NCI-H510A (cell line): ENCODE measurements around the gene GRIPAP1.
"Not testable (repeated sequence)": the region's sequence is repeated elsewhere in the genome, so short reads cannot be mapped to it uniquely, and the experiment has no call there.

Experiments used
- DNase-seq: peaks from one replicate; lab custom pipeline; 2025; lab: John Stamatoyannopoulos, UW

GRIPAP1 gene

DNA sequence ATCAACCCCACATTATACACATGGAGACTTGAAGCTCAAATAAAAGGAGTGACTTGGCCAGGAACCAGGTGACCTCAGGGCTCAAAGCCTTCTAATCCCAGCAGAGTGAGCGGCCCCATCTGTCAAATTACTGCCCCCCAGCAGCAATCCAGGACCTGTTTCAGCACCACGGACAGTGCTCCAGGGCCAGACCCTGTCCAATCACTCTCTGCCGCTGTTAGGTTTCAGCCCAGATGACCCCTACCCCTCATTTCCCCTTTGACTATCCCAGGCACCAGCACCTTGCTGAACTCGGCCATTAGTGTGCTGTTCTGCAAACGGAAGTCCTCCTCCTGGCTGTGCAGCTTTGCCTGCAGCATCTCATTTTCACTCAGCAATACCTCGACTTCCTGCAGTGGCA is 5.1 kb downstream of the GRIPAP1 start:
- DNase-seq: no peak

DNA sequence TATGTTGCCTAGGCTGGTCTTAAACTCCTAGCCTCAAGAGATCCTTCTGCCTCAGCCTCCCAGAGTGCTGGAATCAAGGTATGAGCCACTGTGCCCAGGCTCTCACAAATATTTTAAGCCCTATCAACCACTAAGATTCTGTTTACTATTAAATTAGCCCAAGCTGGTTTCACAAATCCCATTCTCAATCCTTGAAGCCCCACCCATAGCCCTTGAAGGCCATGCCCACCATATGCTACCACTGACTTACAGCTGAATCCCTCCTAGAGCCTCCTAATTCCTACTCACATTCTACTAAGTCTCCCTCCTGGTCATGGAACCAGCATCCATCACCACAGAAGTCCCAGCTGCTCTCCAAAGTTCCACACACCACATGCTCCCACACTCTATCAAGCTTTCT is 9.7 kb downstream of the GRIPAP1 start:
- no peak for DNase-seq

DNA sequence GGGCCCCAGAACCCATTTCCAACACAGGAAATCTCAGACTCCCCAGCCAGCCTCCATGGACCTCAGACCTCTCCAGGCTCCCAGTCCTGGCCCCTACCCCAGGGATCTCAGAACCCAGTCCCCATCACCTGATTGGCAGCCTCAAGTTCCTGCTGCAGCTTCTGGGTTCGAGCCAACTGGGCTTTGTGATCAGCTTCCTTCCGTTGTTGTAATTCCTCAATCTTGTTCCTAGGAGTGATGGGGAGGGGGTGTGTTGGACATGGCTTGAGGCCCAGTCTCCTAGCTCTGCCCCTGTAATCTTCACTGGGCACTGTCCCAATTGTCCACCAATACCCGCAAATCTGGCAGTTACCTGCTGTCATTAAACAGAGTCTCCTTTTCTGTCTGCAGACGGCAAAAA is 12.6 kb downstream of the GRIPAP1 start:
- DNase-seq: no peak

DNA sequence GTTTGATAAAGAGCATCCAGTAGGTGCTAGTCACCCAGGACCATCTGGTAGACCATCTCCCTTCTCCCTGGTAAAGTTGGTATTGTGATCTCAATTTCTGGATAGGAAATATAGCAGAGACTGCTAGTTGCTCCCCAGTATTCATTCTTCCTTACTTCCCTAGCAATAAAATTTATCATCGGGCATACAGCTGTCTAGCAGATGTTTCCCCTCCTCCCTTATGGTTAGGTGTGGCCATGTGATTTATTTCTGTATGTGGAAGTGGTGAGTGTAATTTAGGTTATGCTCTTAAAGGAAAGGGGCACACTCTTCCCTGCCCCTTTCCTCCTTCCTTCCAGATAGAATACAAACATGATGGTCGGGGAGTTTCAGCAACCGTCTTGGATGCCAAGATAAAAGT is 18.2 kb downstream of the GRIPAP1 start:
- DNase-seq: no peak

DNA sequence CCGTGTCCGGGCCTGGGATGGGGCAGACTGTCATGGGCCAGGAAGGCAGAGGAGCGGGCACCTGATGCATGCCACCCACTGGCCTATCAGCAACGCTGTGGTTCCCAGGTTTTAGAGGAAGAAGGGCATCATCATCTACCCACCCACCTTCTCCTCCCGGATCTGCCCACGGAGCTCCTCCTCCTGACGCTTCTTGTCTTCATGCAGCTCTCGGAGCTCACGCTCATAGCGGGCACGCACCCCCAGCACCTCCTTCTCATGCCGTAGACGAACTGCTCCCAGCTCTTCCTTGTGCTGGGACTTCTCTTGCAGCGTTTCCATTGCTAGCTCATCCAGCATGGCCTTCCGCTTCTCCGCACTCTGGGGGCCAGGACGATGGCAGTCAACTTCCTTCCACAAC is 19.0 kb downstream of the GRIPAP1 start:
- no peak for DNase-seq

DNA sequence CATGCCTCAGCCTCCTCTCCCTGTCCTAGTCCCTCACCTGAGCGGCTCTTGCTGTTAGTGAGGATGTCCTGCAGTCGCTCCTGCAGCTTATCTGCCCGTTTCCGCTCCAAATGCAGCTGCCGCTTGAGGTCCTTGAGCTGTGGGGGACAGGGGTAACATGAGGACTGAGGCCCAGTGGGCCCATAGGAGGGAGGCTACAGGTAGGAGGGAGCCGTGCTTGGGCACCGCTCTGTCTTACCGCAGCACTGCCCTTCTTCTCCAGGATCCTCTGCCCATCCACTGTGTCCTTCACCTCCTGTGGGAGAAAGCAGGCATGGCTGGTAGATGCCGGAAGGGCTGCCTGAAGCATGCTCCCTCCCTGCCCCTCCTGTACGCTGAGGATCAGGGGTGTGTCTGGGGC is 20.9 kb downstream of the GRIPAP1 start:
- no peak for DNase-seq

DNA sequence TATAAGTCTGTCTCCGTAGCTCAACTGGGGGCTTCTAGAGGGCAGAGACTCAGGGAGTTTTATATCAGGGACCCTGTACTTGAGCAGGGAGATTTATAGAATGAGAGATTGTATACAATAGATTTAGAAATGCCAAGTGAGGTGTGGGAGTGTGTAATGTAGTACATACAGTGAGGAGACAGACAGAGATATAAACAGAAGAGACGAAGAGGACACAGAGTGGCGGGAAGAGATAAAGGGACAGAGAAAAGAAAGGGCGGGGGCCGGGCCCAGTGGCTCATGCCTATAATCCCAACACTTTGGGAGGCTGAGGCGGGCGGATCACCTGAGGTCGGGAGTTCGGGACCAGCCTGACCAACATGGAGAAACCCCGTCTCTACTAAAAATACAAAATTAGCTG is 21.7 kb downstream of the GRIPAP1 start:
- not testable (repeated sequence) for DNase-seq

DNA sequence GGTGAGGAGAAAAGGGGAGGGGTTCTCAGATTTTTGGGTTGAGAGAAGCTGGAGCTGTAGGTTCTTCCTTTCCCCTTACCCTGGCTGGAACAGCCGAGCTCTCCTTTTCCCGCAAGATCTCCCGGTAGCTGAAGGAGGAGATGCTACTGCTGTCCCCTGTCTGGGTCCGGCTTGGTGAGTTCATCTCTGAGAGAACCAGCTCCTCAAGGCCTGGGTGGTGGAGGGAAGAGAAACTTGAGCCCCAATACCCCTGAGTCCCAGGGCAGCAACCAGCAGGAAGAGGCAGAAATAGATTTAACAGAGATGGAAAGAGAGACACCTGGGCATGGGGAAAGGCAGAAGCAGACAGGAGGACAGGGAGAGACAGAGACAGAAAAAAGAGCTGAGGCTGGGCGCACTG is 23.8 kb downstream of the GRIPAP1 start:
- no peak for DNase-seq

DNA sequence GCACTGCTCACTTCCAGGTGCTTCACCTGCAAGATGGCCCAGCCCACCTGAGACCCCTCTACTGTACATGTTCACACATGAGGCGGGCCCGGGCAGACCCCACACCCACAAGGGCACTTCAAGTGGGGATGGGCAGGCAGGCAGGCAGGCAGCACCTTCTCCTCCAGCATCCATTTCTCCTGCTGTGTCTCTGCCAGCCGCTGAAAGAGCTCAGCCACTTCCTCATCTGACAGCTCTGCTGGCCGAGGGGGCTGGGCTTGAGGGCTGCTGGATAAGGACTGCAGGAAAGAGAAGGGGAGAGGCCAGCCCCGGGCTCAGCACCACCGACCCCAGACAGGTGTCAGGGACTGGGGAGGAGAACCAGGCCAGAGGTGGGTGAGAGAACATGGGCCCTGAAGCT is 26.0 kb downstream of the GRIPAP1 start:
- no peak for DNase-seq

DNA sequence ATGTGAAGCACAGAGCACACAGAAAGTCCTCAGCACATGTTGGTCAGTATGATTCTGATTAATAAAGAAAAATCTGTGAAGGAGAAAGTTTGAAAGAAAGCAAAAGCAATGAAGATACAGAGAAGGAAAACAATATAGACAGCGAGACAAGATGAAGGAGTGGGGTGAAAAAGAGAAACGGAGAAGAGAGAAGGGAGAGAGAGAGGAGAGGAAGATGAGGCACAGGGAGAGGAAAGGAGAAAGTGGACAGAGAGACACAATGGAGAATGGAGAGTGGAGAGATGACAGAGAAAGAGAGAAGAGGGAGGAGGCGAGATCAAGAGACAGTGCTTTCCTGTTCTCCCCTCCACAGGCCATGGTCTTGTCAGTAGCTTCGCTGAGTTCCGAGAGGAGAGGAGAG is 26.5 kb downstream of the GRIPAP1 start:
- DNase-seq: no peak

DNA sequence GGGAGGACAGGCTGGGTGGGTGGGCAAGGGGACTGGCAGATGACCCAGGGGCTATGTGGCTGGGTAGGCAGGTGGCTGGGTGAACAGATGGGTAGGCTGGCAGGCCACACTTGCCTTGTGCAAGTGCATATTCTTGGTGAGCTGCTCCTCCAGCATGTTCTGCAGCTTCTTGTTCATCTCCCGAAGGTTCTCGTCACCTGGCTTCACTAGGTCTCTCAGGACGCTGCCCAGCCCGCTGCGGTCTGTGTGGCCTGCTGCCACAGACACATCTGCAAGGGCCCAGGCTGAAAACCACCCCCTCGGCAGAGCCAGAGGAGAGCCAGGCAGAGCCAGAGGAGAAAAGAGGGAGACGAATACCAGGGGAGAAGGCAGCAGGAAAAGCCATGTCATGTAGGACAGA is 27.0 kb downstream of the GRIPAP1 start:
- no peak for DNase-seq

DNA sequence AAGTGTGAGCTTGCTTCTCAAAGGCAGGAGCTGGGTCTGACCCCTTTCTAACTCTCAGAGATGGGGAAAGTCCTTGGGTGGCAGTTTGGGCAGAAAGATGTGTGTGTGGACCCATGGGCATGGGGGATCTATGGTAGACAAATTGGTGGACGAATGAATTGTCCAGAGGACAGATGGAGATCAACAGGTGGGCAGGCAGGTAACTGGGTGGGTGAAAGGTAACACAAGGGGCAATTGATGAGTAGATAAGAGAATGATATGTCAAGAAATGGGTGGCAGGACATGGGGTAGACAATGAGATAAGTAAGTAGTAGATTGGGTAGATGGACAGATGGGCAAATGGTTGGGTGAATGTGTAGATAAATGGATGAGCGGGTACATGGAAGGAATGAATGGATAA is 27.5 kb downstream of the GRIPAP1 start:
- no peak for DNase-seq

DNA sequence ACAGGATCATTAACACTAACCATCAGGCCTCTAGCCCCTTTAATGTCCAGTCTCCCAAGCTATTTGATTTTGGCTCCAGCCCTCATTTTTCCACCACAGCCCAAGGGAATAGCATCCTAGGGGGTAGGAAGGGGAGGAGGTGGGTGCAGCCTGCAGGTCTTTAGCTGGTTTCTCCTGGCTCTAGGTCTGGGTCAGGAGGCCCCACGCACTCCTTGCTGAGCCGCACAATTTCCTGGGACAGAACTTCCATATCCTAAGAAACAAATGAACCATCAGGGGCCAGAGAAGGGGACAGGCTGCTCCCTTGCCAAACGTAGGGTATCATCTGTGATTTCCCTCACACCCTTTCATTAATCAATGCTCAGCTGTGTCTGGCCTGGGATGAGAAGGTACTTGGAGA is 28.0 kb downstream of the GRIPAP1 start:
- DNase-seq: no peak

DNA sequence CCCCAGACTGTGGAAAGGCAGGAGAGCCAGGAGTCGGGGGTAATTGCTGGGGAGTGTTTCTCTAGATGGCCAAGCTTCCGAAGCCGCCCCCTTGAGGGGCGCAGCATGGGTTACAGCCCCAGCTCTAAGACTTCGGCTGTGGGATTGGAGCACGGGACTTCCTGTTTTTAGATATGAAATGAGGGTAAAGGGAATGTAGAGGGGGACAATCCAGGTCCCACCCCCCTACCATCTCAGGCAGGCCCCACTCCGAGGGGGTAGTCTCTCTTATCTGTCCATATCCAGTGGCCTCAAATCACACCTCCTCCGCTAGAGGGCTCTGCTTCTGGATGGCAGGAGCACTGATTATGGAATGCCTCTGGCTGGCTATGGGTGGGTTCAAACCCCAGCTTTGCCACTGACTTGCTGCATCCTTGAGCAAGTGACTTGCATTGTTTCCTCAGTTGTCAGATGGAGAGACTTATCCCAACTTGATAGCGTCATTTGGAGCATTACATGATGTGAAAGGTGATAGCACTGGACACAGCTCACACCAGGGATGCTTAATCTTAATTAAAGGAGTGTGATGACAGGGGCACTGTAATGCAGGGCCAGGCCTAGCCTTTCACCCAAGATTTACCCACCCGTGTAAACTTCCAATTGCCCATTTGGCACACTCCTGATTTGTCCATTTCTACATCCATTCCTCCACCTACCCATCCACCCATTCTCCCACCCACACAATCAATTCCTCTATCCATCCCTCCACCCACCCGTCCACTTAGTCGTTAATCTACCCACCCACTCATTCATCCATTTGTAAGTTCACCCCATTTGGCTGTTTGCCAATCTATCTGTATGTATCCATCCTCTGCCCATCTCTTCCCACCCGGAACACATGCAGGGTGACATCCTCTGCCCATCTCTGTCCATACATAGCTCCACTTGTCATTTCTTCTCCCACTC is 29.6 kb downstream of the GRIPAP1 start:
- no peak for DNase-seq

DNA sequence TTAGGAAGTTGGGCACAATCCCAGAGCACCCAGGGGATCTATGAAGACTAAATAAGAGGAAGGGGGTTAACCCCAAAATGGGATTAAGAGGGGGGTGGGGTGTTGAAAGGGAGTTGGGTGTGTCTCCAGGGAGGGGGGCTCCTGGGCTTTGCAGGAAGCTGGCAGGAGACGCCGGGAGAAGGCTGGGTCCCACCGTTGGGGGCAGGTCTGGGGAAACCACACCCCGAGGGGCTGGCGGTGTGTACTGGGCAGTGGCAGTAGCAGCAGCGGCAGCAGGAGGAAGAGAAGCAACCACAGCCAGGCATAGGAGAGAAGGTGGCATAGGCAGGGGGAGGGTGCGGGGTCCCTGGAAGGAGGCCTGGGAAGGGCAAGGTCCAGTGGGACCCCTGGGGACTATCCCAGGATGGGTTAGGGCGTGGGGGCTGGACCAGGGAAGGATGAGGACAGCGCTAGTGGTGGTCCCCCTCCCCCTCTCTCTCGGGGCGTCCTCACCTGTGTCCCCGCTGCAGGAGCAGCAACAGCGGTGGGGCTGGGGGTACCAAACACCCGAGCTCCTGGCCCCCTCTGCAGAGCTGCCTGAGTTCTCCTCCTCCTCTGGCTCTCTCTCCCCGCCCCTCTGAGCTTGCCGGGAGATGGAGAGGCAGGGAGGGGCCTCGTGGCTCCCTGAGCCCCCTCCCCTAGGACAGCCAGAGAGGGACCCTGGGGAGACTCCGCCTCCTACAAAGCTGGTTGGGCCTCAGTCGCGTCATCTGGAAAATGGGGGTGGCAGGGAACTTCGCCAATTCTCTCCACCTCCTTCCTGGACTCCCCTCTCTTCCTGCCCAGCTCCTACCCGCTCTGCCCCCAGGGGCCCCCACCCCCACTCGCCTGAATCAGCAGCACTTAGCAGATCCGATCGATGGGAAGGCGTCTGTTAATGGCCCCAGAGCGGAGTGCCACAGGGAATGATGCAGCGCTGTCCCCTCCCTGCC is 30.5 kb downstream of the GRIPAP1 start, which contains the start of gene KCND1:
TSS of gene KCND1 (minus strand) at position 596 of the 971 bp plus-strand sequence. CDS start 1,573 bp downstream, outside the sequence.
- DNase-seq: no peak

DNA sequence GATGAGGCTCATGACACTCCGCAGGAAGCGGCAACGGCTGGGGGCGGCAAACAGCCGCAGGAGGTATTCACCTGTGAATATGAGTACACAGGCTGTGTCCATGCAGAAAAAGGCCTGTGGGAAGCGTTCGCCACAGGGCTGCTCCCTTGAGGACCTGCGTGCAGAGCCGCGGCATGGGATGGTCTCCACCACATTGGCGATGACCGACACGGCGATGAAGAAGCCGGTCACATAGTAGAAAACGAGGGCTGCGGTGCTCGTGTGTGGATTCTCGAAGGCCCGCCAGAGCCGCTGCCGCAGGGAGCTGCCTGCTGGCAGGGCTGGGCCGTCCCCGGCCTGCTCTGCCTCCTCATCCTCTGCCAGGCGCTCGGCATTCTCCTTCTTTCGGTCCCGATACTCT is 32.6 kb downstream of the GRIPAP1 start:
- DNase-seq: no peak

DNA sequence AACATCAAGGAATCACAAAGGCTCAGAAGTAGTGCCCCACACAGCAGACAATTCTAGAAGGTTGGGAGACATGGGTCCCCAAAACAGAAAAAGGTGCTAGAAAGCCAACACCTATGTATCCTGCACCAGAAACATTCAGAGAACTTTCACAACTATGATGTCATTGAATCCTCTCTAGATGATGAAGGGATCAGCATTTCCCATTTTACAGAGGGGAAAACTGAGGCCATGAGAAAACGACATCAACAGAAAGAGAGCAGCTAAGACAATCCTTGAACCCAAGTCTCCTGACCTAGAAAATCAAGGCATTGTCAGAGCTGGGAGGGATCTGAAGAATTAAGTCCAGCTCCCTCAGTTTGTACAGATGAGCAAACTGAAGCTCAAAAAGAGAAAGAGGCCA is 33.7 kb downstream of the GRIPAP1 start:
- DNase-seq: no peak

DNA sequence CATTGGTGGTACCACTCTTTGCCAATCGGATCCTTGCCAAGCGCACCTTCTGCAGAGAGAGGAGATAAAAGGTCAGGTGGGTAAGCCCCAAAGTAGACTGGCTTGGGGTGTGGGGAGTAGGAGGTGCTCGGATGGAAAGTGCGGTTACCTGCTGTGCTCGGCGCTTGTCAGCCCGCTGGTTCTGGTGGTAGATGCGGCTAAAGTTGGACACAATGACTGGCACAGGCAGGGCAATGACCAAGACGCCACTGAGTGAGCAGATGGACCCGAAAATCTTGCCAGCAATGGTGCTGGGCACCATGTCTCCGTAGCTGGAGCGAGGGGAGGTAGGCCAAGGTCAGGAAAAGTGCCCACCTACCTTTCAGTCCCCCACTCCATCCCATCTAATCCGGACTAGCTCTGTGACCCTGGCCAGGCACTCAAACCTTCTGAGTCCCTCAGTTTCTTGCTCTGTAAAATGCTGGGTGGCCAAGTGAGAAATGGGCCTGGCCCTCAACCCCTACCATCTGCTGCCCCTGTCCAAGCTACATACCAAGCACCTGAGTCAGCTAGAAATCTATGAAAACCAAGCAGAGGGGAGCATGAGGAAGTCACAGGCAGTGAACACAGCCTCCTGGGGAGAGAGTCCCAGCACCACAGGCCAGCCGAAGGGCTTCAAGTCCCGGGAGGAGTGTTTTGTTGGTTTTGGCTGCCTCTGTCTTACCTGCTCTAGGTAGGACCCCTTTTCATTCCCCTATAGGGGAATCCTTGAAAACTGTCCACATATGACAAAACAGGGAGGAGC is 35.1 kb downstream of the GRIPAP1 start:
- no peak for DNase-seq

DNA sequence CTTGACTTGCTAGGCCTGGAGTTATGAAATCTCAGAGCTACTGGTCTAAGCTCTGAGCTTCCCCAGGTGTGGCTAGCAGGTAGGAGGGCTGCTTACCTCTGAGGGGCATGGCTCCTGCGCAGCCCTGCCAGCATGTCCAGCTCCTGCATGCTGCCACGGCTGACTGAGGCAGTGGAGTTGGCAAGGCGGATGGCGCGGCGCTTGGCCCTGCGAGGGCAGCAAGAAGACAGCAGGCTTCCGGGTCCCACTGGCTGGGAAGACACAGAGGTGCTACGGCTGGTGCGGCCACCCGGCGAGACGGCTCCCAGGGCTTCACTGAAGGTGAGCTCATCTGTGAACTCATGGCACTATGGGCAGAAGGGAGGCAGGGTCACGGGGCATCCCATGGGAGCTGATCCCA is 36.1 kb downstream of the GRIPAP1 start:
- no peak for DNase-seq

DNA sequence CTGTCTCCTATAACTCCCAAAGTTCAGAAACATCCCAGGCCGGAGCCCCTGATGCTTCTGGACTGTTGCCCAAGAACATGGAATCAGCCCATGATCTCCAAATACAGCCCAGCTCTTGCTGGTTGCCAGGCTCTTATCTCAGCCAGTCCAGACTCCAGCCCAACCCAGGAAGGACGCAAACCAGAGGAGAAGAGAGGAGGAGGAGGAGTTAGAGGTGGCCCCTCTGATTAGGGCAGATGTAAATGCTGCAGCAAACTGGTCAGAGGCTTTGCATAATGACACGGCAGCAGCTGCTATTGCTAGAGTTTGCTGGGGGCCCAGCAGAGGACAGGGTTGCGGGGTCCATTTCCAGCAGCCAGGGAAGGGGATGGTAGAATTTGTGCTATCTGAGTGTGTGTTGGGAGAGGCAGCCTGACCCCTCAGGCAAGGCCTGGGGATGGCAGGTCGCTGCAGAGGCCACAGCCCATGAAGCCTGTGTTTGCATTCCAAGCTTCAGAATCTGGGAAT is 40.4 kb downstream of the GRIPAP1 start:
- no peak for DNase-seq

DNA sequence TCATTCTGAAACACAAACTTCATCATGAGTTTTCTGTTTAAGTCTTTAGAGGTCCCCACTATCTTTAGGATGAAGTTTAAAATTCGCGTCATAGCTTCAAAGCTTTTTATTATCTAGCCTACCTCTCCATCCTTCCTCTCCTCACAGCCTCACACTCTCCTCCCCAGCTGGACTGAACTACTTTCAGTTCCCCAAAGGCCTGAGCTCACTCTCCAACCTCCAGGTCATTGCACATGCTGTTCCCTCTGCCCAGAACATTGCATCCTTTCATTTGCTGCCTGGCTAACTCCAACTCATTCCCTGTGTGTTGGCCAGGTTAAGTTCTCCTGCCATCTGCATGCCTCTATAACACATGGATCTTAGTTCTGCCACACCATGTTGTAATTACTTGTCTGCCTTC is 41.8 kb downstream of the GRIPAP1 start:
- no peak for DNase-seq

DNA sequence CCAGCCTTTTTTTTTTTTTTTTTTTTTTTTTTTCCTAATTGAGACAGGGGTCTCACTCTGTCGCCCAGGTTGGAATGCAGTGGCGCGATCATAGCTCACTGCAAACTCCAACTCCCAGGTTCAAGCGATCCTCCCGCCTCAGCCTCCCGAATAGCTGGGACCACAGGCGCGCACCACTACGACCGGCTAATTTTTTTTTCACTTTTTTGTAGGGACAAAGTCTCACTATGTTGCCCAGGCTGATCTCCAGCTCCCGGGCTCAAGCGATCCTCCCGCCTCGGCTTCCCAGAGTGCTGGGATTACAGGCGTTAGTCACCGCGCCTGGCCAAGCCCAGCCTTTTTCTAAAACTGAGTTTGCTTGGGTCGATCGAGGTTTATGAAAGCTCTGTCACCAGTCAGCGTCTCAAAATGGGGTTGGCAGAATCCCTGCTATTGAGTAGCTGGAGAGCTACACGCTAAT is 43.4 kb downstream of the GRIPAP1 start:
- DNase-seq: no peak
